SIG-M5 treated with dmso at 0.1 percent for 504 hours (cell line): ENCODE results near the gene CTNNA1.
"Not testable (repeated sequence)": the region's sequence is repeated elsewhere in the genome, so short reads cannot be mapped to it uniquely, and the experiment has no call there.

Experiments used
- DNase-seq: peaks from one replicate; lab custom pipeline; 2025; ENCODE audit not compliant: unreplicated experiment; lab: John Stamatoyannopoulos, UW

The CTNNA1 gene

GRCh38 chr5:138724470-138725146, 28.6 kb upstream of the CTNNA1 start:
- peak; percentile 44 for DNase-seq

DNA sequence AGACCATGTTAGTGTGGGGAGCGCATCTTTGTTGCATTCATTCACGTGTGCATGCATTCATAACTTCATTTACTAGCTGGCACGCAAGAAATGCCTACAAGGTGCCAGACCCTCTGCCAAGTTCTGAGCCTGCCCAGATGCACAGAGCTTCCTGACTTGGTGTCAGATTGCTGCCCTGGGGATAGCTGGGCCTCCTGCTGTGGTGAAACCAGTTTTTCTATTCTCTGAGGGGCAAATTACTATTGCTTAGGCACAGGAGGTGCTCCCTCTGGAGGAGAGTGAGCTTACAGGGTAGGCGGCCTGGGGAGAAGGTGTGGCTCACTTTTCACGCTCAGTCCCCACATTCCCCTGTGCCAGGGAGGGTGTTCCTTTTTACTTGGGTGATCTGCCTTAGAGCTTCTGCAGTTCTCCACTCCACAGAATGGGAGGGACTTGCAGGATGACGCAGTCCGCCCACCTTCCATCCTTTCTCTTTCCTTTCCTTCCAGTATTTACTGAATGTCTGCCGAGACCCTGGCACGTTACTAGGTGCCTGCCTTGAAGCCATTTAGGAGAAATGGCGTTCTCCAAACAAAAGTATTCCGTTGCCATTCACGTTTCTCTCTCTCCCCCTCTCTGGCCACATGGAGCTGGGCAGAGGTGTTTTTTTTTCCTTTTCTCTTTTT, 27.9 kb upstream of the CTNNA1 start:
- peak; percentile 67 for DNase-seq

DNA sequence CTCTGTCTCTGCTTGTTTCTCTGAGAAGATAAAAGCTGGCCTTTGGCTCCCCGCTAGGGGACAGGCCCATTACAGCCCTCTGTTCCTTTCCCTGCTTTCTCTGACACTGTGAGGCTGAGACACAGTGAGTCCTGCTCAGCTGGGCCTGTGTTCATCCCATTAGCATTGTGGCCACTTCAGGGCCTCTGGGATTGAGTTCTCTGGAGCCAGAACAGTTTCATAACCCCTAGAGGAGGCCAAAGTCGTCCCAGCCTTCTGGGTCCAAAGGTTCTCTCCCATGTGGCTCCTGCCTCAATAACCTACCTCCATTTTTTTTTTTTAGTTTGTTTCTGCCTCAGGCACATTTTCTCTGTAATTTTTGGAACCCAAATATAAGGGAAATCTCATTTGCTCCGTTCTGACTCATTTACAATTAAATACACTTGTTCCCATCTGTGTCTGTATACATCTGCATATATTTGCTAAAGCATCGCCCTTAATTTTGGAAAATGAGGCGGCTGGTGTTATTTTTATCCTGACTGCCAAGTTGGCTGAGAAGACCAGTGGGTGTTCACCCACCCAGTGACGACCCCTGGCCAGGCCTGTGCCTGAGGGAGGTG, 27.3 kb upstream of the CTNNA1 start:
- no peak for DNase-seq

GRCh38 chr5:138726848-138727247, 26.4 kb upstream of the CTNNA1 start:
- DNase-seq: no peak

DNA sequence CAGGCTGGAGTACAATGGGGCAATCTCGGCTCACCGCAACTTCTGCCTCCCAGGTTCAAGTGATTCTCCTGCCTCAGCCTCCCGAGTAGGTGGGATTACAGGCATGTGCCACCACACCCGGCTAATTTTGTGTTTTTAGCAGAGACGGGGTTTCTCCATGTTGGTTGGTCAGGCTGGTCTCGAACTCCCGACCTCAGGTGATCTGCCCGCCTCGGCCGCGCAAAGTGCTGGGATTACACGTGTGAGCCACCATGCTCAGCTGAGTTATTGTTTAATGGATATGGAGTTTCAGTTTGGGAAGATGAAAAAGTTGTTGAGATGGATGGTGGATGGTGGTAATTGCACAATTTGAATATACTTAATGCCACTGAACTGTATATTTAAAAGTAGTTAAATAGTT, 22.7 kb upstream of the CTNNA1 start:
- DNase-seq: not testable (repeated sequence)

DNA sequence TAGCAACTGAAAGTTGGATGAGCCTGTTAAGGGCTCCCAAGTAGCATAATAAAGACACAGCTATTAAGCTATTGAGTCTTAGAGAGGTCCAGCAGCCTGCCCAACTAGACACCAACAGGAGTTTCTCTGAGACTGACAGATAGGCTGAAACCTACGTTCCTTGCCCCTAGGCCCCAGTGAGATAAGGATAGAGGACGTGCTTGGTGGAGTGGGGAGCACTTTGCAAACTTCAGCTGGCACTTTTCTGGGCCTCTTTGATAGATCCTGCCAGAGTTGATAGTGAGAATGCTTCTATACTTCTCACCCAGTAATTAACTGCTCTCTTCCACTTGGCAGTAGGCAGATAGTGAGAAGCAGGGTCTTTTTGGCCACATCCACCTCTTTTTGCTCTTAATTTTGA, 20.8 kb upstream of the CTNNA1 start:
- DNase-seq: no peak

DNA sequence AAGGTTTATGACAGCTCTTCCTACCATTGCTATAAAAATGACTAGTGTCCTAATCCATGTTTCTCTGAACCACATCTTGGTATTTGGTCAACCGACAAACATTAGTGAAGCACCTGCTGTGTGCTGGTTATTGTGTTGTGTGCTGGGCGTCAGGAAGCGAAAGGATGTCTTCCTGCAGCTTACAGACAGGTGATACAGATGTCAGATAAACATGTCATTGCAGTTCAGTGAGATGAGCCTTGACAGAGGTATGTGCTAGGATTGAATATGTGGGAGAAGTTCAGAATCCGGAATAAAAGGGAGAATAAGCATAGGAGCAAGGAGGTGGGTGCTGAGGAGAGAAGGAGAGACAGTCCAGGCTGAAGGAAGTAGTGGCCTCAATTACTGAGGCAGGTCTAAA, 20.3 kb upstream of the CTNNA1 start:
- DNase-seq: no peak

GRCh38 chr5:138733509-138733908, 19.7 kb upstream of the CTNNA1 start:
- DNase-seq: no peak

- DNase-seq: no peak
Measured at GRCh38 chr5:138736293-138736692, 16.9 kb upstream of the CTNNA1 start.

GRCh38 chr5:138737494-138738265, 15.5 kb upstream of the CTNNA1 start:
- no peak for DNase-seq

DNA sequence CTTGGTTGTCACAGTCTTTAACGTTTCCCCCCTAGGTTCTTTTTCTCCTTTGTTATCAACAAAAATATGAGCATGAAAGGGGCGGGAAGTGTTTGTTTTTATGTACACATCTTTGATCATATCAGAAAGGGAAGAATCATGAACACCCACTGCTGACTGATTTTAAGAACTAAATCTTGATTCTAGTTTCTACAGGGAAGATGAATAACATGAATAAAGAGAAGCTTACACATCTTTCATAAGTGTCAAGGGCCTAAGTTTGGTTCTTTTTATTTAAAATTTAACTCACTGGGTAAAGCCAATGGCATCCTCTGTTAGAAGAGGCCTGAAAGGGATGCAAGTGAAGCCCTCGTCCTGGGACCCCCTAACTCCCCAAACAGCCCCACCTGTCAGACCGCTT, 14.8 kb upstream of the CTNNA1 start:
- no peak for DNase-seq

- DNase-seq: no peak
Measured at GRCh38 chr5:138739938-138740337, 13.3 kb upstream of the CTNNA1 start.

DNA sequence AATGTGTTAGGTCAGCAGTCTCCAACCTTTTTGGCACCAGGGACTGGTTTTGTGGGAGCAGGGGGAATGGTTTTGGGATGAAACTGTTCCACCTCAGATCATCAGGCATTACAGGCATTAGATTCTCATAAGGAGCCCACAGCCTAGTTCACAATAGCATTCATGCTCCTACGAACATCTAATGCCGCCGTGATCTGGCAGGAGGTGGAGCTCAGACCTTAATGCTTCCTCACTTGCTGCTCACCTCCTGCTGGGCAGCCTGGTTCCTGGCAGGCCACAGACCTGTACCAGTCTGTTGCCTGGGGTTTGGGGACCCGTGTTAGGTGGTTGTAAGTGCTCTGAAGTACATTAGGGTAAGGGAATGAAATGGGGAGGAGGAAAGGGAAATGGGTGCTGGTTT, 9.7 kb upstream of the CTNNA1 start:
- DNase-seq: no peak

GRCh38 chr5:138745268-138745667, 8.0 kb upstream of the CTNNA1 start:
- DNase-seq: no peak

DNA sequence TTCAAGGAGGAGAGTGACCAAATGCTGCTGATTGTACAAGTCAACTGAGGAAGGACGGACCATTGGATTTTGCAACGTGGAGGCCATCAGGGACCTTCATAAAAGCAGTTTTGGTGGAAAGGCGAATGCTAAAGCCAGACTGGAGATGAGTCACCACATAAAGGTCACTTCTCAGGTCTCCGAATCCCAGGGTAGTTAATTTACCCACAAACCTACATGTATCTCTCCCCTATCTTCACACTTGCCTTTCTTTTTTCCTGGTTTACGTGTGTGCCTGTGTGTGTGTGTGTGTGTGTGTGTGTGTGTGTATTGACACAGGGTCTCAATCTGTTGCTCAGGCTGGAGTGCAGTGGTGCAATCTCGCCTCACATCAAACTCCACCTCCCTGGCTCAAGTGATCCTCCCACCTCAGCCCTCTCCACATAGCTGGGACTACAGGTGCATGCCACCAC, 4.6 kb upstream of the CTNNA1 start:
- no peak for DNase-seq

DNA sequence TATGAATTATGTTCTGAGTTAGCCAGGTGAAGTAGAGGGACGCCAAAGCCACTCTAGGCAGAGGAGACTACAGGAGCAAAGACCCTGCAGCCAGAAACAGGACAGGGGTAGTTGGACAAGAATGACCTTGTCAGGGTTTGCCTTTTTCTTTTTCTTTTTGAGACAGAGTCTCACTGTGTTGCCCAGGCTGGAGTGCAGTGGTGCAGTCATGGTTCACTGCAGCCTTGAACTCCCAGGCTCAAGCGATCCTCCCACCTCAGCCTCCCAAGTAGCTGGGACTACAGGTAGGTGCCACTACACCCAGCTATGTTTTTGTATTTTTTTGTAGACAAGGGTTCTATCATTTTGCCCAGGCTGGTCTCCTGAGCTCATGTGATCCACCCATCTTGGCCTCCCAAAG, 1.9 kb upstream of the CTNNA1 start:
- DNase-seq: not testable (repeated sequence)

GRCh38 chr5:138752341-138752950, 779 bp upstream of the CTNNA1 start:
- DNase-seq: no peak

GRCh38 chr5:138753794-138754698, 821 bp downstream of the CTNNA1 start:
- DNase-seq: peak; percentile 63

DNA sequence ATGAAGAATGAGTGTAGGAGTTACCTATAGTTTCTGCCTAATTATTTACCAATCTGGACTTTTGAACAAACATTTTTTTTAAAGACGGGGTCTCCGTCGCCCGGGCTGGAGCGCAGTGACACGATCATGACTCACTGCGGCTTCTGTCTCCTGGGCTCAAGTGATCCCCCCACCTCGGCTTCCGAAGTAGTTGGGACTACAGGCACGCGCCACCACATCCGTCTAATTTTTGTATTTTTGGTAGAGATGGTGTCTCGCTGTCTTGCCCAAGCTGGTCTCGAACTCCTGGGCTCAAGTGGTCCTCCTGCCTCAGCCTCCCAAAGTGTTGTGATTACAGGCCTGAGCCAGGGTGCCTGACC, 1.5 kb downstream of the CTNNA1 start:
- DNase-seq: no peak

- no peak for DNase-seq
Measured at GRCh38 chr5:138755084-138755748, 2.0 kb downstream of the CTNNA1 start.
